HG02973 (cell line): ENCODE measurements around the gene PDE11A.
A peak's percentile ranks its signal among the peaks of the same experiment; 100 is the strongest.
"Not testable (repeated sequence)": the region's sequence is repeated elsewhere in the genome, so short reads cannot be mapped to it uniquely, and the experiment has no call there.

Experiments used
- ATAC-seq: cut with Tn5 transposase; IDR thresholded peaks from one replicate; pipeline ENCODE4 v1.9.1; 2021; ENCODE audit warnings: moderate library complexity; ENCODE audit not compliant: unreplicated experiment

The PDE11A gene

DNA sequence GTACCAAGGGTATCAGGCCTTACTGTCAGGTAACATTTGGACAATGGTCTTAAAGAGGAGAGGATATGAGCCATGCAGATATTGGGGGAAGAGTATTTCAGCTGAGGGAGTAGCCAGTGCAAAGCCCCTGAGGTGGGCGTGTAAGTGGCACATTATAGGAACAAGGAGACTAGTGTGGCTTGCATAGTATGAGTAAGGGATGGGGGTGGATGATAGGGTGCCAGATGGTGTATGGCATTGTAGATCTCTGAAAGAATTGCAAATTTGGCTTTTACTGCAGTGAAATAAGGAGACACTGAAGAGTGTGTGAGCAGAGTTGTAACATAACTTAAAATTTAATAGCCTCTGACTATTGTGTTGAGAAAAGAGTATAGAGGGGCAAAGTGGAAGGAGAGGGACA, 244.0 kb downstream of the PDE11A start:
- ATAC-seq = no peak

DNA sequence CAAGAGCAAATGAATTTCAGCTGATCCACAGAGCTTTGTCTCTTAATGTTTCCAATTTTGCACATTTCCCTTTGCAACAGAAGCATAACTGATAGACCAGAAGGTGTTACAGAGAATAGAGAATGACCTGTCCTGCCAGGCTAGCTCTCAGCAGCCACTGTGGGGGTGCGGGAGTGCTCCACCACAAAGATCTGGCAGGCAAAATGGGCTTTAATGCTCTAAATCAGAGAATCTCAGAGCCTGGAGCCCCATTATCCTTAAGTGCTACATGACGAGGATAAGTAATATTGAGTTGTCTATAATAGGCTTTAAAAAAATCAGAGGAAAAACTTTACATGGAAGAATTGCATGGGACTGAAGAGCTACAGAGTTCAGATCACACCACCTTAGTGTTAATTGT, 245.7 kb downstream of the PDE11A start:
- no peak for ATAC-seq

DNA sequence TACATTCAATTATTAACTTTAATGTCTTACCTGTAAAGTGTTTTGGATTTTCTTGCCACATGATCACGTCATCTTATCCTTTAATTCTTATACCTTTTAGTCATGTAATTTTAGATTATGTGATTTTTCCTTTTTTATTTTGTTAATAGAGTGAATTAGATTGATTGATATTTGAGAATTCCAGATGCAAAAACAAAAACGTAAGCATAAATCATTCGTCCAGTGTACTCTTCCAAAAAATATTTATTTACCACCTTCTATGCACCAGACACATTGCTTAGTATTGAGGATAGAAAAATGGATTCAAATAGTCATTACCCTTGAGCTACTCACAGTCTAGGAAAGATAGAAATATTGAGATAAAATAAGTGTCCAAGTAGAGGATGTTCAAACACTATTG, 249.6 kb downstream of the PDE11A start:
- no peak for ATAC-seq

DNA sequence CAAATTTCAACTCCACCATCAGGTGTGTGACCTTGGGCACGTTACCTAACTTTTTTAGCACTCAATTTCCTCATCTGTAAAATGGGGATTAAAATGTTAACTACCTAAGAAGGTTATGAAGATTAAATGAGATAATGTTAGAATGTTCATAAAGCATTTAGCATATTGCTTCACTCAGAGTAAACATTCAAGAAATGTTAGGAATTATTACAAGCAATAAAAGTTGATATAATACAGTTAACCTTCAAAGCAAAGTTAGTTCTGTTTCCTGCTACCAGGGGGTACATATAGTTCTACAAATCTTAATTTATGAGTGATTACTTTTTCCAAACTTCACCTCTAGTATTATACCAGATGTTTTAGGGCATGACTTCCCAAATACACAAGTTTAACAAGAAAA, 254.2 kb downstream of the PDE11A start:
- ATAC-seq = no peak

DNA sequence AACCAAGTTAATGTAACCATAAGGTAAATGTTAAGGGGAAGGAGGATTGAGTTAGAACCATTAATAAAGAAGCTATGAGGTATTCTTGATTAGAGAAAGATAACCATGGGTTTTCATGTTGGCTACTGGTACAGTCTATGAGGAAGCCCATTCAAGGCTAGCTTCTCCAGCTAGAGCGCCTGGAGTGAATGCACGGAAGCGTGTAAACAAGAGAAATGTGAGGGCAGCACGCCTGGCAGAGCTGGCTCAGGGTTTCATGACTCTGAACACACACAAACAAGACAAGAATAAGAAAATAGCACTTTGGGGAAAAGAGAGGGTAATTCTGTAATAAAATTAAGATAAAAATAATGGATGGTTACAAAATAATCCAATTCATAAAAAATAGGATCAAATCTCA, 255.3 kb downstream of the PDE11A start:
- no peak for ATAC-seq

DNA sequence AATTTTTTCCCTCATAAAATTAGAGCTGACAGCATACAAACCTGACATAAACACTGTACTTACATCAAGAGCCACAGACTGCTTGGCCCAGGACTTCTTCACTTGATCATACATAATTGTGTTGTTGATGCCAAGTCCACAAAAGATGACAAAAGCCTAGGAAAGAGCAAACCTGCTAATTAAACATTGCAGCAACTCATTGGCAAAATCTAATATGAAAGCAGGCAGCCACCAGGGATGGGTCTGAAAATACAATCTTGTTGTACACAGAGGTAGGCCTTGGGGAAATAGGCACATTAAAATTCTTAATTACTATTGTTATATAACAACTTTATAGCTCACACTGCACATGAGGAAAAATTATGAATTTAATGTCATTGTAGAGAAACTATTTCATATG, 255.8 kb downstream of the PDE11A start:
- no peak for ATAC-seq

DNA sequence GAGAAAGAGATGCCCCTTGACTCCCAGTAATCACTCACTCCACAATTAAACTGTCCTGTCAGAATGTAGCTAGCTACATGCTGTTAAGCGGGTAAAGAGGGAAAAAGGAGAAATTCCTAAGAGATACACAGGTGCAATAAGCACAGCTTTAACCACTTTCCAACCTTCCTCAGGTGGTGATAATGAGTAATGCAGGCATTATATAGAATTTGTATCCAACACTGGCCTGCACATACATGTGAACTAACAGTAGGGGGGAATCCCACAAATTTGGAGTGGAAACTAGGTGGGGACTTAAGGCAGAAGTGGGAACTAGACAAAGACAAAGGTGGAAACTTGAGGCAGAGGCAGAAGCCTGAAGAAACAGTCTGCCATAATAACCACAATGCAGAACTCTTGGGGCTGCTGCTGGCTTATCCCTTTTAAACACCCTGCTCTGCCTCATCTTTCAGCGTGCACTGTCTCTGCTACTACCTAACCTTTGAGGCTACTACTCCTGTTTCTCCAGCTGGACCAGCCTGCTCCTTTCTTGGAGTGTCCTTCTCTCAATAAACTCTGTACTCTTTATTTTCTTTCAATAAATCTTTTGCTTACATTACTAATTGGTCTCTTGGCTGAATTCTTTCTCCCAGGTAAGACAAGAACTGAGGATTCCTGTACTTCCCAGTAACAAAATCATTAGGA, 259.7 kb downstream of the PDE11A start:
- ATAC-seq = no peak

DNA sequence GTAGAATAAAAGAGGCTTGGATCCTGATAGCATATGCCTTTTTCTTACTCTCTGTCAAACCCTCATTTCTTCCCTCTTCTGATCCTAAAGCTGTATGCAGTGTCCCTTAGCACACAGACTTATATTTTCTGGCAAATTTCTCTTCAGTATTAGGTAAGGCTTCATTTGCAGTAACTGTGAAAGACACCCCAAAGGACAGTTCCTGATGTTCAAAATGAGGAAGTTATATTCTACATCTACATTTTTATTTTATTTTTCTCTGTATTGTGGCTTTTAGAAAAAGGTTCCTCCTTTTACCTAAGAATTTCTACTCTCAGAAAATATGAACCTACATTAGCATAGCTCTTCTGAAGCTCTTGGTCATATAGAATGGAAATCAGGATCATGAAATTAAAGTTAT, 261.7 kb downstream of the PDE11A start:
- no peak for ATAC-seq

DNA sequence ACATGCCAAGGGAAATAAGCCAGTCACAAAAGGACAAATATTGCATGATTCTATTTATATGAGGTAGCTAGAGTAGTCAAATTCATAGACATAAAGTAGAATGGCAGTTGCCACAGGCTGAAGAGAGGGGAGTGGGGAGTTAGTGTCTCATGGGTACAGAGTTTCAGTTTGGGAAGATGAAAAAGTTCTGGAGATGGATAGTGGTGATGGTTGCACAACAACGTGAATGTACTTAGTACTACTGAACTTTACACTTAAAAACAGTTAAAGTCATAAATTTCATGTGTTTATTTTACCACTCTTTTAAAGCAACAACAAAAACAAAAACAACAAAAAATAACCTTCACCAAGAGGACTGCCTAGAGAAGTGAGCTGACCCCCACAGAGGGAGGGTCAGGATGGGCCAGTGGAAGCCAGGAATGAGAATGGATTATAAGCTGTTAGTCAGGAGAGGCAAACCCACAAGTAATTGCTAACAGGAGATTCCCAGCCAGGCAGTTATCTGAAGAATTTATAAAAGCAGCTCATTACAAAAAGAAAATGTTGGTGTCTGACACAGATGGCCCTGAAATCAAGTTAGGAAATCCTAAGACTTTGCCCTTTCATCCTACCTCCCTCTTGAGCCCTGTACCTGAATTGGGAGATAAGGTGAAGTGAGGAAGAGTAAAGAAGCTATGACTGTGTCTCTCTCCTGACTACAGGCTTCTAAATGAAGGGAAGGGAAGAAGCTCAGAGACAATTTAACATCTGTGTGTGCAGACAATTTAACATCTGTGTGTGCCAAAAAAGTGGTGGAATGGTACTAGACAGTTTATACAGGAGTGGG, 263.4 kb downstream of the PDE11A start:
- no peak for ATAC-seq

DNA sequence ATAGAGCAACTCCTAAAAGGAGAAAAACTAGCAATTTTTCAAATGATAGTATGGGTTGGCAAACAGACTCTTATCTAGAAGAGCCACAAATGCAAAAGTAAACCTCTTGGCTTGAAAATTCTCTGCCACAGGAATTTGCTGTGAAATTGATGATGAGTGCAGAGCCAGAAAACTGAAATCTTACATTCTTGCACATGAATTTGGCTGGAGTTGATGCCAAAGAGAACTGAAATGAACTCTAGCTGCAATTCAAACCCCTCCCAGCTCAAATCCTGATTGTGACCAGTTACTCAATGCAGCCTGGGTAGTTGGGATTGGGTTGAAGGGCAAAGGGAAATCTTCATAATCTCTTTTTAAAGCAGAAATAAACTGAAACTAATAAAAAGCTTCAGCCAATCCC, 266.6 kb downstream of the PDE11A start:
- no peak for ATAC-seq

DNA sequence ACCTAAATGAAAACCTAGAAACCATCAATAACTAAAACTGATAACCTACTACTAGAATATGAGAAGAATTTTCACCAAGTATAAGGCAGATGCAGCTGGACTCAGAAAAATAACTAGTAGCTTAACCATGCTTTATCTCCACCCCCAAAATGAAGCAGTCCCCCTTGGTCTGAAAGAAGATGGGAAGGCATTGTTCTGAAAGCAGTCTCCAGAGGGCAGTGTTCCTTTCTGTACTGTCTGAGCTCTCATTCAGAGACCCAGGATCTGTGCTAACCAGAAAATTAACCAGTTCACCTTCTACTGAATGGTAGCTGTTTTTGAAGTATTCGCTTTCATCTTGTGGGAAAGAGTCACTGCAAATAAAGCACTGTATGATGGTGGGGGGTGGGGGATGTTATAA, 273.0 kb downstream of the PDE11A start:
- ATAC-seq = no peak

DNA sequence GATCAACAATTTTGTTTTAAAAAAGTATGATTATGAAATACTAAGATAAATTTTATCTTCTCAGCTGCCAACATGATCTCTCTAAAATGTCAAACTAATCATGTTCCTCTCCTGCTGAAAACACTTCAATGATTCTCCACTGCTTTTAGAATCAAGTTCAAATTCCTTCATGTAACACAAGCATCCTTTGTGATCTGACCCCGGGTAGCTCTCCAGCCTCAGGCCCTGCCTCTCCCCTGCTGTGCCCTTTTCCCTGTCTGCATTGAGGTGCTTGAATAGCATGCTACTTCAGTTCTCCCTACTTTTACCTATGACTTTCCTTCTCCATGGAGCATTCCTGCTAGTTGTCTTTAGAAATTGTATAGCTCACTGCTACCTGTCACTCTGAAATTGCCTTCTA, 274.8 kb downstream of the PDE11A start:
- no peak for ATAC-seq

DNA sequence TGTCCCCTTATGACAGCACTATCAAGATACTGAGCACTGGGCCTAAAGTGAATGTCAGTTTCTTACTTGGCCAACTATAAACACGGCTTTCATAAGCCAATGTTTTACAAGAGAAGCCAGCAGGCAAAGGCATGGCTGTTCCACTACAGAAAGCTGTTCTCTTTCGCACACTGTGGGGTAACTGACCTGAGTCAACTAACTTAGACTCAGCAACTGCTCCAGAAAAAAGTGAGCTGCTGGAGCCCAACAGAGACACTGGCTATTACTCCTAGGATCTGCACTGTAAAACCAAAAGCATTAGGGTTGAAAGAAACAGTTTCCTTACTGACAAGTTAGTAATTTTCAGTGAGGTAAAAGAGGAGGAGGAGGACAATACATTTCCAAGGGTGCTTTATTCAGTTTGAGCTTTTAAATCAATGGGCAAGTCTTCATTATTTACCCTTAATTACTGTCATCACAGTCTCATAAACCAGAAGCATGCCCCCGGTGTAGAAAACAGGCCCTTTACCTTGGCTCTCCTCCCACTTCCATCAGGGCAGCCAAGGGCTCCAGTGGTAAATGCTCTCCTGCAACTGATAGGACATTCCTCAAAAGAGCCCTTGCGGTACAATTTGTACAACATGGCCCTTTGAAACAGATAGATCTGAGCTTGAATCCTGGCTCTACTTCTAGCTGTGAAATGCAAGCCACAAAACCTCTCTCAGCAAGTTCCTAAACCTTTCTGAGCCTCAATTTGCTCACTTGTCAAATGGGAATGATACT, 275.7 kb downstream of the PDE11A start:
- ATAC-seq = no peak

DNA sequence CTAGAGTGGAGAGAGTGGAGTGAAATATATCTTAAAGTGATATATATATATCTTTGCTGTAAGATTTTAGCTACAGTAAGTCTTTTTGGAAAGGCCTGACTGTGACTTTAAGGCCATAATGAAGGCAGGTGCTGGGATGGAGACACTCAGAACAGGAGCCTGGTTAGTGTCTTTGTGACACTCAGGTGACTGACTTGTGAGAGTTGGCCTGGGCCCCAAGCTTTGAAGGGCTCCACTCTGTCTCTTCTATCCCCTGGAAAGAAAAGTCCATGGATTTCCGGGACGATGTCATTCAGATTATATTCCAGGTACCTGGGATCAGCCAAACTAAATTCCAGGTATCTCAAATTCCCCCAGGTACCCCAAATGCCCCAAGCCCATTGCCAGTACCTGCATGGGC, 276.6 kb downstream of the PDE11A start:
- ATAC-seq = no peak

DNA sequence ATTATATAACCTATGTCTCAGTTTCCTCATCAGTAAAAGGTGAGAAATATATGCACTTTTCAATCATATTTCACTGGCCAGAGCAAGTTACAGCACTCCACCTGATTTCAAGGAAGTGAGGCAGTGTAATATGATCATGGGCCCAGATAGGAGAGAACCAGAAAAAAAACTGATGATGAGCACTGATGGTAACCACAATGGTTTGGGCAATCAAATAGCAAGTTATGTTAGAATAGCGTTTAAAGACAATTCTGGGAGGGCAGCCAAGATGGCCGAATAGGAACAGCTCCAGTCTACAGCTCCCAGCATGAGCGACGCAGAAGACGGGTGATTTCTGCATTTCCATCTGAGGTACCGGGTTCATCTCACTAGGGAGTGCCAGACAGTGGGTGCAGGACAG, 287.4 kb downstream of the PDE11A start:
- not testable (repeated sequence) for ATAC-seq

DNA sequence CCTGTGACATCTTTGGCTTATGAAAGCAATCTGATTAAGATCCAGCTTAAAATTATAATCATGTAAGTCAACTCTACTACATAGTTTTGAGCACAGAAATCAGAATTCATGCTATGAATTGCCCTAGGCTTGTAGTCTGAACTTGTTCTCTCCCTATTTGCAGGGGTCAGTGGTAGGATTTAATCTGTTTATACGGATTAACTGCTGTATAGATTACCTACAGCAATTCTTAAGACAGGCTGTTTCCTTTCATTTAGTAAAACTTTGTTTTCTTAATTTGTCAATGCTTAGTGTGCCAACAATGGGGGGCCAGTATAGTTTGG, 287.9 kb downstream of the PDE11A start:
- ATAC-seq = no peak

DNA sequence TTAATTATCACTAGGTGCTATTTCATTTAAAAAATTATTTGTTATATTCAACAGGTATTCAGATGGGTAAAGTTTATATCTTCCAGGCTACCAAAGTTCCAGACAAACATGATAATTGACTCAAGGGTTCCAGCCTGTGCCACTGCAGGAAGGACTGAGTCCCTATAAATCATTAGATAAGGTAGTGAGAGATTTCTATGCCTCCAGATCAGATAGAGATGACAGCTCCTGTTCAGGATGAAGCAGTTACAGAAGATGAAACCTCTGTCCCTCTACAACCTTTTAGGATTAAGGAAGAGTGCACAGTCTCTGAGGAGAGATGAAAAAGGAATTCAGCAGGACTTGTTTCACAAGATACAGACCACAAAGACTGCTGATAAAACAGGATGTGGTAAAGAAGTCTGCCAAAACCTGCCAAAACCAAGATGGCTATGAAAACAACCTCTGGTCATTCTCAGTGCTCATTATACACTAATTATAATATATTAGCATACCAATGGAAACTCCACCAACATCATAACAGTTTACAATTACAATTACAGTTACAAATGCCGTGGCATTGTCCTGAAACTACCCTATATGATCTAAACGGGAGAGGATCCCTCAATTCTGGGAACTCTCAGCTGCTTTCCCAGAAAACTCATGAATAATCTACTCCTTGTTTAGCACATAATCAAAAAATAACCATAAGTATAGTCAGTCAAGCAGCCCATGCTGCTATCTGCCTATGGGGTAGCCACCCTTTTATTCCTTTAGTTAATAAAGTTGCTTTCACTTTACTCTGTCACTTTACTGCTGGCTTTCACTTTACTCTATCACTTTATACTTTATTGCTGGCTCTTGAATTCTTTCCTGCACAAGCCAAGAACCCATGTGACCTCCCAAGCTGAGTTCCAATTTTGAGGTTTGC, 288.5 kb downstream of the PDE11A start:
- ATAC-seq = peak; percentile 99

DNA sequence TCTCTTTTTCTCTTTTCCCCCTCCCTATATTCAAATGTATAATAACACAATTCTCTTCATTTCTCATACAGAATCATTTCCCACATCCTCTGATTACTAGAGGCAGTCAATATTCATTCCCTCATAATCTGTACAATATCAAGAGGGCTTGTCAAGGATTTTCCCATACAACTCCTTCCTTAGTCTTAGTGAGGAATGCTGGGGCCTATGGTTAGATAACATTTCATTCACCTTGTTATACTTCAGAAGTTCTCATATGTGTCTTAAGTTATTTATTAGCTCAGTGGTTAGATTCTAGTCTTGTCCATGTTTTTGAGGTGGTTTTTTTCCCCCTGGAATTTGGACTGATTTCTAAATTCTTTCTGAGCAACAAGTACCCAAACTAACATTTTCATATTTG, 289.5 kb downstream of the PDE11A start:
- ATAC-seq = no peak

DNA sequence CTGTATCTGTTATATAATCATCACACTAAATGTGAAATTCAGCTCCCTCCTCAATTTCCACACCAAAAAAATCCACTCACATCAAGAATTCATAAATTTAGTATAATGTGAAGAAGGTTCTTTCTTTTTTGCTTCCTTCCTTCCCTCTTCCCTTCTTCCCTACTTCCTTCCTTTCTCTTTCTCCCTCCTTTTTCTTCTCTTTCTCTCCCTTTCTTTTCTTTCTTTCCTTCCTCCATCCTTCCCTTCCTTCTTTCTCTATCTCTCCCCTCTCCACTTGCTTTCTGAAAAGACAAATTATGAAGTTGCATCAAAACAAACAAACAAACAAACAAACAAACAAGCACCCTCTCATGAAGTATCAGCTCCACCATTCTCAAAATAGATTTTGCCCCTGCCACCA, 290.0 kb downstream of the PDE11A start:
- no peak for ATAC-seq

DNA sequence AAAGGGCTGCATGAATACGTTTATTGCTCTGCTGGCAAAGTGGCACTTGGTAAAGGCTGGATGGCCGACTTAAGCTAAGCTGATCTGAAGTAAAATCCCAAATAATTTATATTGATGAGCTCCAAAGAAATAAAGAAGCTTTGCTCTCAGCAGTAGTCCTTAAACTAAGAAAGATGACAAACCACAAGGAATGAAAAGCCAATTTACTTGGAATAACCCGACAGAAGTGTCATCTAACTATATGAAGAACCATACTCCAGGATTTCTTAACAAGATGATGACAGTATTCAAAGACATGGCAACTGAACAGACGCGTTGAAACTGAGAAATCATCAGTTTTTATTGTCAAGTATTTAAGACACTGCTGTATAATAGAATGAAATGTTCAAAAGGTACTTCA, 294.1 kb downstream of the PDE11A start:
- ATAC-seq = no peak

DNA sequence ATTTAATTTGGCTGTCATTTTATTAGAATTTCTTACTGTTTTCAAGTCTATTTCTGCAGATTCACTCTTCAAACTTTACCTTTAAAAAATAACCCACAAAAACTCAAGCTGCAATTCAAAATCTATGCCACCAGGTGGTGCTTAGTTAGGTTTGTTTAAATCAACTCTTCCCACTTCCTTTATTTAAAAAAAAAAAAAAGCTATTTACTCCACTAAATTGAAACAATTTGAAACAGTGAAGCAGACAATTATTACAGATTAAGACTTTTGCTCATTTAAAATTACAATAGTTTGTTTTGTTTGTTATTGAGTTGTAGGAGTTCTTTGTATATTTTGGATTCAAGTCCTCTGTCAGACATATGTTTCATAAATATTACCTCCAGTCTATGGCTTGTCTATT, 300.0 kb downstream of the PDE11A start:
- ATAC-seq = no peak
